Esophagus muscularis mucosa (tissue), 4 donors: ENCODE measurements around the gene DPEP1. TPM values are rescaled to one million over a fixed set of nuclear protein-coding genes. Genes with fewer than 3 reads are reported as not detected.

Experiments
- DNase-seq: peaks from one replicate; pipeline ENCODE4 v3.0.0-alpha.2; 2017; ENCODE audit errors: extremely low spot score
- H3K27ac ChIP-seq, 4 donors: fragments of 200-600 bp; sonication (generic); replicated peaks in 1 of 4; 1 replicate in 3 of 4; 2 replicates in 1 of 4; pipeline ENCODE4 v1.5.1; 2016 to 2019; ENCODE audit warnings: mild to moderate bottlenecking in 1 of 4
- H3K27me3 ChIP-seq, 4 donors: fragments of 200-600 bp; sonication (generic); one replicate each; pipeline versions ENCODE4 v1.5.1 to v1.6.0; 2016 to 2019
- H3K36me3 ChIP-seq, 4 donors: fragments of 200-600 bp; sonication (generic); one replicate each; pipeline ENCODE4 v1.5.1; 2016 to 2019
- H3K4me1 ChIP-seq, 4 donors: fragments of 200-600 bp; sonication (generic); one replicate each; pipeline ENCODE4 v1.5.1; 2016 to 2019
- H3K4me3 ChIP-seq, 4 donors: fragments of 200-600 bp; sonication (generic); 1 replicate in 2 of 4; 2 replicates in 2 of 4; pipeline ENCODE4 v1.5.1; 2016 to 2019; ENCODE audit warnings: mild to moderate bottlenecking in 4 of 4, moderate library complexity in 1 of 4
- H3K9me3 ChIP-seq, 4 donors: fragments of 200-600 bp; sonication (generic); 1 replicate in 3 of 4; 2 replicates in 1 of 4; pipeline ENCODE4 v1.5.1; 2016 to 2019
- CTCF ChIP-seq, 3 experiments: fragments of 200-600 bp in 2 of 3; fragments of 450-650 bp in 1 of 3; sonication (generic) in 2 of 3; IDR thresholded peaks; one replicate each; pipeline ENCODE4 v1.5.1; 2017 to 2019; ENCODE audit warnings: antibody characterized with exemption in 3 of 3, mild to moderate bottlenecking in 2 of 3, moderate library complexity in 1 of 3
- EP300 ChIP-seq: sonication (generic); formaldehyde crosslinking; IDR thresholded peaks from one replicate; pipeline ENCODE4 v1.6.1; 2017; ENCODE audit warnings: antibody characterized with exemption
- POLR2A ChIP-seq: fragments of 450-650 bp; IDR thresholded peaks from one replicate; pipeline ENCODE4 v1.6.1; 2017; ENCODE audit warnings: antibody characterized with exemption, moderate library complexity, mild to moderate bottlenecking, low read depth
- POLR2AphosphoS5 ChIP-seq, 2 donors: sonication (generic); formaldehyde crosslinking; IDR thresholded peaks; one replicate each; pipeline ENCODE4 v1.6.1; 2017; ENCODE audit warnings: antibody characterized with exemption in 2 of 2
- WGBS: methylation state at CpG from one replicate; pipeline ENCODE4 v1.1.5; 2018; 5-methylcytosine and 5-hydroxymethylcytosine counted together
- intact Hi-C: fragments of 100-400 bp; cut with DNase I; formaldehyde crosslinking; loops from one replicate; pipeline ENCODE4 v1.15.1; 2023
- total RNA-seq, 4 donors: library from RNA; depleted of rRNA; stranded (reverse); fragments of >200 nt; gene quantifications; one replicate each; pipeline versions ENCODE4 v1.1.0 to v1.2.1, GENCODE V29; 2016

The DPEP1 gene
- total RNA-seq, 4 donors from 2014 or later: 0.99 TPM; not detected in 3

GRCh38 chr16:89618109-89618998, 4.9 kb downstream of the DPEP1 start:
- 45% methylated on average over 15 of the region's 16 CpGs for WGBS
- peaks cover 0 to 7% (median 0%) of the 10 kb centered on the region in 4 donors for H3K4me1 ChIP-seq
- no peaks in the 10 kb centered on the region for H3K36me3 ChIP-seq
- DNase-seq: no peak
- H3K9me3 ChIP-seq: no peaks in the 10 kb centered on the region
- TF ChIP-seq POLR2AphosphoS5 (IDR thresholded peaks at IDR 0.05): no peak
- no peak for TF ChIP-seq EP300
- no peak for TF ChIP-seq POLR2A
- TF ChIP-seq CTCF (IDR thresholded peaks at IDR 0.05): no peak
- intact Hi-C loops: no loop called here
- H3K27ac ChIP-seq: no peak overlapping the region
- H3K27me3 ChIP-seq: peaks cover 0 to 87% (median 11%) of the 10 kb centered on the region in 4 donors
- no peak overlapping the region for H3K4me3 ChIP-seq

- Histone ChIP-seq H3K27ac (no peak overlapping the region), H3K4me3 (no peak overlapping the region), H3K27me3 (peaks cover 0 to 82% (median 11%) of the 10 kb centered on the region in 4 donors), H3K9me3 (no peaks in the 10 kb centered on the region), H3K36me3 (no peaks in the 10 kb centered on the region), H3K4me1 (peaks cover 0 to 7% (median 2%) of the 10 kb centered on the region in 4 donors)
- WGBS: 54% methylated on average over 10 of the region's 12 CpGs
- intact Hi-C loops: no loop called here
- no peak for DNase-seq
- no peak for TF ChIP-seq POLR2A
- no peak for TF ChIP-seq POLR2AphosphoS5 (IDR thresholded peaks at IDR 0.05)
- TF ChIP-seq CTCF (IDR thresholded peaks at IDR 0.05): no peak
- TF ChIP-seq EP300: no peak
Measured at GRCh38 chr16:89619840-89620239, 6.4 kb downstream of the DPEP1 start.

GRCh38 chr16:89620406-89620841, 7.0 kb downstream of the DPEP1 start:
- H3K27ac ChIP-seq: no peak overlapping the region

GRCh38 chr16:89621136-89621697, 7.8 kb downstream of the DPEP1 start:
- DNase-seq: no peak
- no peak overlapping the region for H3K27ac ChIP-seq
- intact Hi-C loops: no loop called here
- H3K4me1 ChIP-seq: peaks cover 0 to 4% (median 0%) of the 10 kb centered on the region in 4 donors
- TF ChIP-seq POLR2A (no peak), POLR2AphosphoS5 (IDR thresholded peaks at IDR 0.05) (no peak), CTCF (IDR thresholded peaks at IDR 0.05) (no peak), EP300 (no peak)
- peaks cover 0 to 73% (median 3%) of the 10 kb centered on the region in 4 donors for H3K27me3 ChIP-seq
- H3K36me3 ChIP-seq: no peaks in the 10 kb centered on the region
- 60% methylated on average over 11 of the region's 18 CpGs for WGBS
- no peak overlapping the region for H3K4me3 ChIP-seq
- no peaks in the 10 kb centered on the region for H3K9me3 ChIP-seq

More at GRCh38 chr16:89620406-89620841, 7.0 kb downstream of the DPEP1 start:
- H3K4me1 ChIP-seq: peaks cover 0 to 4% (median 2%) of the 10 kb centered on the region in 4 donors
- no peak for DNase-seq
- WGBS: 80% methylated on average over 9 of the region's 16 CpGs
- no peaks in the 10 kb centered on the region for H3K9me3 ChIP-seq
- peaks cover 0 to 76% (median 6%) of the 10 kb centered on the region in 4 donors for H3K27me3 ChIP-seq
- intact Hi-C loops: no loop called here
- H3K36me3 ChIP-seq: no peaks in the 10 kb centered on the region
- H3K4me3 ChIP-seq: no peak overlapping the region
- TF ChIP-seq EP300: no peak
- no peak for TF ChIP-seq CTCF (IDR thresholded peaks at IDR 0.05)
- no peak for TF ChIP-seq POLR2AphosphoS5 (IDR thresholded peaks at IDR 0.05)
- TF ChIP-seq POLR2A: no peak
